ENCODE results near the gene CALHM5.
A peak's percentile ranks its signal among the peaks of the same experiment; 100 is the strongest.
"Not testable (repeated sequence)": the region's sequence is repeated elsewhere in the genome, so short reads cannot be mapped to it uniquely, and the experiment has no call there.

Gene CALHM5

GRCh38 chr6:116491610-116492330 is 19.7 kb upstream of the CALHM5 start:
- ATAC-seq: no peak
- peaks cover 6% of the 10 kb centered on the region for H3K36me3 Mint-ChIP-seq
- no peak overlapping the region for H3K27ac Mint-ChIP-seq
- peaks cover 3% of the 10 kb centered on the region for H3K9me3 Mint-ChIP-seq
- no peaks in the 10 kb centered on the region for H3K27me3 Mint-ChIP-seq
- H3K4me3 Mint-ChIP-seq: no peak overlapping the region
- H3K4me1 Mint-ChIP-seq: no peaks in the 10 kb centered on the region

GRCh38 chr6:116492331-116493067 is 18.9 kb upstream of the CALHM5 start:
- Mint-ChIP-seq H3K27ac (no peak overlapping the region), H3K4me1 (no peaks in the 10 kb centered on the region), H3K36me3 (peaks cover 6% of the 10 kb centered on the region), H3K9me3 (peaks cover 3% of the 10 kb centered on the region), H3K27me3 (no peaks in the 10 kb centered on the region), H3K4me3 (no peak overlapping the region)
- no peak for ATAC-seq

- H3K36me3 Mint-ChIP-seq, ATAC-seq, H3K27ac Mint-ChIP-seq, H3K4me1 Mint-ChIP-seq, H3K4me3 Mint-ChIP-seq, H3K27me3 Mint-ChIP-seq, H3K9me3 Mint-ChIP-seq: not testable (repeated sequence)
Measured at GRCh38 chr6:116495161-116495560, 16.3 kb upstream of the CALHM5 start.

GRCh38 chr6:116497113-116497676 is 14.2 kb upstream of the CALHM5 start:
- no peaks in the 10 kb centered on the region for H3K4me1 Mint-ChIP-seq
- H3K9me3 Mint-ChIP-seq: peaks cover 6% of the 10 kb centered on the region
- peaks cover 9% of the 10 kb centered on the region for H3K27me3 Mint-ChIP-seq
- no peak overlapping the region for H3K4me3 Mint-ChIP-seq
- no peak overlapping the region for H3K27ac Mint-ChIP-seq
- no peak for ATAC-seq
- peaks cover 4% of the 10 kb centered on the region for H3K36me3 Mint-ChIP-seq

GRCh38 chr6:116500969-116501433 is 10.4 kb upstream of the CALHM5 start:
- Mint-ChIP-seq H3K36me3 (peaks cover 16% of the 10 kb centered on the region), H3K4me3 (no peak overlapping the region), H3K9me3 (peaks cover 11% of the 10 kb centered on the region), H3K27ac (no peak overlapping the region), H3K4me1 (peaks cover 9% of the 10 kb centered on the region), H3K27me3 (peaks cover 9% of the 10 kb centered on the region)
- ATAC-seq: no peak

- Mint-ChIP-seq H3K4me3 (no peak overlapping the region), H3K27ac (no peak overlapping the region), H3K4me1 (peaks cover 17% of the 10 kb centered on the region), H3K27me3 (no peaks in the 10 kb centered on the region), H3K9me3 (peaks cover 10% of the 10 kb centered on the region), H3K36me3 (peaks cover 11% of the 10 kb centered on the region)
- ATAC-seq: no peak
Measured at GRCh38 chr6:116507324-116507723, 4.1 kb upstream of the CALHM5 start.

- ATAC-seq: no peak
- H3K4me1 Mint-ChIP-seq: peaks cover 22% of the 10 kb centered on the region
- H3K9me3 Mint-ChIP-seq: peaks cover 6% of the 10 kb centered on the region
- no peak overlapping the region for H3K4me3 Mint-ChIP-seq
- H3K27me3 Mint-ChIP-seq: no peaks in the 10 kb centered on the region
- peaks cover 5% of the 10 kb centered on the region for H3K36me3 Mint-ChIP-seq
- no peak overlapping the region for H3K27ac Mint-ChIP-seq
Measured at GRCh38 chr6:116508527-116508926, 2.9 kb upstream of the CALHM5 start.

GRCh38 chr6:116512111-116512559 is 696 bp downstream of the CALHM5 start:
- H3K27me3 Mint-ChIP-seq: no peaks in the 10 kb centered on the region

GRCh38 chr6:116512734-116513133 is 1.3 kb downstream of the CALHM5 start:
- Mint-ChIP-seq H3K36me3 (no peaks in the 10 kb centered on the region), H3K4me3 (no peak overlapping the region), H3K4me1 (peaks cover 19% of the 10 kb centered on the region), H3K27ac (no peak overlapping the region), H3K9me3 (no peaks in the 10 kb centered on the region), H3K27me3 (peaks cover under 1% of the 10 kb centered on the region)
- ATAC-seq: no peak

More at GRCh38 chr6:116512111-116512559, 696 bp downstream of the CALHM5 start:
- peak; percentile 65 for ATAC-seq
- no peaks in the 10 kb centered on the region for H3K9me3 Mint-ChIP-seq
- H3K4me1 Mint-ChIP-seq: peaks cover 19% of the 10 kb centered on the region
- no peak overlapping the region for H3K4me3 Mint-ChIP-seq
- H3K36me3 Mint-ChIP-seq: no peaks in the 10 kb centered on the region
- no peak overlapping the region for H3K27ac Mint-ChIP-seq

GRCh38 chr6:116513224-116513875 is 1.9 kb downstream of the CALHM5 start:
- peaks cover 7% of the 10 kb centered on the region for H3K27me3 Mint-ChIP-seq
- no peaks in the 10 kb centered on the region for H3K9me3 Mint-ChIP-seq
- no peak for ATAC-seq
- no peak overlapping the region for H3K4me3 Mint-ChIP-seq
- H3K36me3 Mint-ChIP-seq: no peaks in the 10 kb centered on the region
- no peak overlapping the region for H3K27ac Mint-ChIP-seq
- peaks cover 19% of the 10 kb centered on the region for H3K4me1 Mint-ChIP-seq

- Mint-ChIP-seq H3K4me3 (no peak overlapping the region), H3K36me3 (no peaks in the 10 kb centered on the region), H3K27ac (no peak overlapping the region), H3K9me3 (no peaks in the 10 kb centered on the region), H3K27me3 (peaks cover 11% of the 10 kb centered on the region), H3K4me1 (peaks cover 19% of the 10 kb centered on the region)
- no peak for ATAC-seq
Measured at GRCh38 chr6:116514111-116514510, 2.7 kb downstream of the CALHM5 start.

GRCh38 chr6:116515141-116515540 is 3.7 kb downstream of the CALHM5 start:
- H3K4me3 Mint-ChIP-seq: no peak overlapping the region
- H3K27me3 Mint-ChIP-seq: peaks cover 11% of the 10 kb centered on the region
- no peak for ATAC-seq
- no peaks in the 10 kb centered on the region for H3K9me3 Mint-ChIP-seq
- H3K27ac Mint-ChIP-seq: no peak overlapping the region
- no peaks in the 10 kb centered on the region for H3K36me3 Mint-ChIP-seq
- peaks cover 19% of the 10 kb centered on the region for H3K4me1 Mint-ChIP-seq

- H3K27ac Mint-ChIP-seq: no peak overlapping the region
- no peaks in the 10 kb centered on the region for H3K9me3 Mint-ChIP-seq
- peaks cover 11% of the 10 kb centered on the region for H3K27me3 Mint-ChIP-seq
- no peaks in the 10 kb centered on the region for H3K36me3 Mint-ChIP-seq
- H3K4me1 Mint-ChIP-seq: peaks cover 5% of the 10 kb centered on the region
- no peak for ATAC-seq
- no peak overlapping the region for H3K4me3 Mint-ChIP-seq
Measured at GRCh38 chr6:116518621-116519368, 7.4 kb downstream of the CALHM5 start.

- Mint-ChIP-seq H3K27me3 (peaks cover 9% of the 10 kb centered on the region), H3K36me3 (no peaks in the 10 kb centered on the region), H3K4me3 (no peak overlapping the region), H3K4me1 (no peaks in the 10 kb centered on the region), H3K9me3 (no peaks in the 10 kb centered on the region), H3K27ac (no peak overlapping the region)
- no peak for ATAC-seq
Measured at GRCh38 chr6:116522896-116523295, 11.5 kb downstream of the CALHM5 start.

- Mint-ChIP-seq H3K36me3 (no peaks in the 10 kb centered on the region), H3K4me3 (no peak overlapping the region), H3K27me3 (no peaks in the 10 kb centered on the region), H3K4me1 (no peaks in the 10 kb centered on the region), H3K27ac (no peak overlapping the region), H3K9me3 (no peaks in the 10 kb centered on the region)
- ATAC-seq: no peak
Measured at GRCh38 chr6:116524236-116524635, 12.8 kb downstream of the CALHM5 start.
